WI38 (cell line): Measurements from ENCODE around the gene CTF1.
A peak's percentile ranks its signal among the peaks of the same experiment; 100 is the strongest.
"Not testable (repeated sequence)": the region's sequence is repeated elsewhere in the genome, so short reads cannot be mapped to it uniquely, and the experiment has no call there.

Source experiments
- H3K4me3 ChIP-seq: 2 replicates; pipeline ENCODE4 v1.5.1; 2011; ENCODE audit warnings: low read depth, mild to moderate bottlenecking, control low read depth, low read length
- CTCF ChIP-seq: IDR thresholded peaks from 2 replicates; pipeline ENCODE4 v1.5.1; 2012; ENCODE audit warnings: low read depth, mild to moderate bottlenecking, control low read depth, low read length

Gene CTF1

DNA sequence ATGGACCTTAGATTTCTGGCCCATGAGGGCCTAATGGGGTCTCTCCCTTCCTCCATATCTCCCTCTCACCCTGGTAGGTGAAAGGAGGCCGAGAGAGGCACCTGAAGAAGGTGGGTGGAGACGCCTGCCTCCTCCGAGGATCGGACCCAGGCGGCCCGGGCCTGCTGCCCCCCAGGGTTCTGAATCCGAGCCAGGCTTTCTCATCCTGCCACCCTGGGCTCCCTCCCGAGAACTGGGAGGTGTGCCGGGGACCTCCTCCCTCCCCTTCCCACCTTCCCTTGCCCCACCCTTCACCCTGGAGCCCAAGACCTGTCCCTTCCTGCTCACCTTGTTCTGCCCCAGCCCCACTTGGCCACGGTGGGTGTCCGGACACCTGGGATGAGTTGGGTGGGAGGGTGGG is 32.0 kb downstream of the CTF1 start:
- H3K4me3 ChIP-seq = no peak overlapping the region
- no peak for TF ChIP-seq CTCF

GRCh38 chr16:30929167-30929566 is 32.8 kb downstream of the CTF1 start:
- H3K4me3 ChIP-seq = no peak overlapping the region
- no peak for TF ChIP-seq CTCF

- no peak for TF ChIP-seq CTCF
- no peak overlapping the region for H3K4me3 ChIP-seq
These were observed 33.8 kb downstream of the CTF1 start for GRCh38 chr16:30930160-30930571.

GRCh38 chr16:30931068-30931650 is 34.7 kb downstream of the CTF1 start:
- H3K4me3 ChIP-seq = no peak overlapping the region
- no peak for TF ChIP-seq CTCF

DNA sequence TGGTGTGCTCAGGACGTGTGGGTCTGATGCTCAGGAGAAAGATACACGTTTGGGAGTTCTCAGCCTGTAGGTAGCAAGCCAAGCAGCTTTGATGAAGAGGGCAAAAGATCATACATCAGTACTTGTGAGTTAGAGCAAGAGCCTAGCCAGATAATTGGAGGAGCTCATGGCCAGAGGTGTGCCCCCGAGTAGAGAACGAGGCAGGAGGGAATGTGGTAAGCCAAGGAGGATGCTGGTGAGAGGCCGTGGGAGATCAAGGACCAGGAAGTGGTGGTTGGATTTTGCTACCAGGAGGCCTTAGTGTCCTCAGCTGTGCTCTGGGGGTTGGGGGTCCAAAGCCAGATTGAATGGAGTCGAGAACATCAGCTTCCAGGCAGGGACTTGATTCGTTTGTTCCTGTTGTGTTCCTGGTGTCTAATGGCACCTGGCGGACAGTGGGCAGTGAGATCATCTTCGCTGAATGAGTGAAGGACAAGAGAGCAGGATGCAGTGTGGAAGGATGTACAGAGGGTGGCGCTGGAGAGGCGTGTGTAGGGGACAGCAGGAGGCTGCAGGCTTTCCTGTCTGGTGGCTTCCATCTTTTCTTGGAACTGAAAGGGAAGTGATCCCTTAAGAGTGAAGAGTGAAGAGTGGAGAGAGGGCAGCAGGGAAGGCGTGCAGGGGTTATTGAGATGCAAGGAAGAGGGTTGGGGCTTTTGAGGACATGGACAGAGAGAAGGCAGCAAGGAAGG is 38.6 kb downstream of the CTF1 start:
- H3K4me3 ChIP-seq = no peak overlapping the region
- TF ChIP-seq CTCF = peak; percentile 62

DNA sequence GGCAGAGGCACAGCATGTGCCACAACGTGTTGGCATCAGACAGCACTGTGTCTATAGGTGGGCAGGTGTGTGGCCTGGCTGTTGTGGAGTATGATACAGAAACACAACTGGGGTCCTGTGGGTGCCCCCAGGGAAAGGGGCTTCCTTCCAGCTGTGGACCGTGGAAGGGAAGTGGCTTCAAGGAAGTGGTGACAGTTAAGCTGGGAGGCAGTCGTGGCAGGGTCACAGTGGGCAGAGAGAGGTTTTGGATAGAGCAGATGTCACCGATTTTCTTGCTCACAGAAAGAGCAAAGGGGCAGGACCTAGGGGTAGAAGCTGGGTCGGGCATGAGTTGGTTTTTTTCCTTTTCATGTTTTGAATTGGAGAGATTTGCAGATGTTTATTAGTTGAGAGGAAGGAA is 41.3 kb downstream of the CTF1 start:
- no peak overlapping the region for H3K4me3 ChIP-seq
- no peak for TF ChIP-seq CTCF

DNA sequence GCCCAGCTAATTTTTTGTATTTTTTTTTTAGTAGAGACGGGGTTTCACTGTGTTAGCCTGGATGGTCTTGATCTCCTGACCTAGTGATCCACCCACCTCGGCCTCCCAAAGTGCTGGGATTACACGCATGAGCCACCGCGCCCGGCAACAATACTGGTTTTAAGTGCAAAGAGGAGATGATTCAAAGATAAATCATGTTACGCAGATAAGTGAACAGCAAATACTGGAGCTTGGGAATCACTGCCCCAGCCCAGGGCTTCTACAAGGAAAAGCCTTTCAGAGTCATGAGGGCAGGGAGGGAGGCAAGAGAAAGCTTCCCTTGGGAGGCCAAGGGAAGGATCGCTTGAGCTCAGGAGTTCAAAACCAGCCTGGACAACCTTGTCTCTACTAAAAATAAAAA is 43.2 kb downstream of the CTF1 start:
- not testable (repeated sequence) for H3K4me3 ChIP-seq
